HG03439 (cell line): ENCODE measurements around the gene GJB3.
"Not testable (repeated sequence)": the region's sequence is repeated elsewhere in the genome, so short reads cannot be mapped to it uniquely, and the experiment has no call there.

Source experiments
- ATAC-seq: cut with Tn5 transposase; IDR thresholded peaks from one replicate; pipeline ENCODE4 v1.9.1; 2021; ENCODE audit warnings: mild to moderate bottlenecking, moderate library complexity; ENCODE audit not compliant: unreplicated experiment

Gene GJB3

DNA sequence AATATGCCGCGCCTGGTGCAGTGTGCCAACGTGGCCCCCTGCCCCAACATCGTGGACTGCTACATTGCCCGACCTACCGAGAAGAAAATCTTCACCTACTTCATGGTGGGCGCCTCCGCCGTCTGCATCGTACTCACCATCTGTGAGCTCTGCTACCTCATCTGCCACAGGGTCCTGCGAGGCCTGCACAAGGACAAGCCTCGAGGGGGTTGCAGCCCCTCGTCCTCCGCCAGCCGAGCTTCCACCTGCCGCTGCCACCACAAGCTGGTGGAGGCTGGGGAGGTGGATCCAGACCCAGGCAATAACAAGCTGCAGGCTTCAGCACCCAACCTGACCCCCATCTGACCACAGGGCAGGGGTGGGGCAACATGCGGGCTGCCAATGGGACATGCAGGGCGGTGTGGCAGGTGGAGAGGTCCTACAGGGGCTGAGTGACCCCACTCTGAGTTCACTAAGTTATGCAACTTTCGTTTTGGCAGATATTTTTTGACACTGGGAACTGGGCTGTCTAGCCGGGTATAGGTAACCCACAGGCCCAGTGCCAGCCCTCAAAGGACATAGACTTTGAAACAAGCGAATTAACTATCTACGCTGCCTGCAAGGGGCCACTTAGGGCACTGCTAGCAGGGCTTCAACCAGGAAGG is 4.3 kb downstream of the GJB3 start:
- no peak for ATAC-seq

DNA sequence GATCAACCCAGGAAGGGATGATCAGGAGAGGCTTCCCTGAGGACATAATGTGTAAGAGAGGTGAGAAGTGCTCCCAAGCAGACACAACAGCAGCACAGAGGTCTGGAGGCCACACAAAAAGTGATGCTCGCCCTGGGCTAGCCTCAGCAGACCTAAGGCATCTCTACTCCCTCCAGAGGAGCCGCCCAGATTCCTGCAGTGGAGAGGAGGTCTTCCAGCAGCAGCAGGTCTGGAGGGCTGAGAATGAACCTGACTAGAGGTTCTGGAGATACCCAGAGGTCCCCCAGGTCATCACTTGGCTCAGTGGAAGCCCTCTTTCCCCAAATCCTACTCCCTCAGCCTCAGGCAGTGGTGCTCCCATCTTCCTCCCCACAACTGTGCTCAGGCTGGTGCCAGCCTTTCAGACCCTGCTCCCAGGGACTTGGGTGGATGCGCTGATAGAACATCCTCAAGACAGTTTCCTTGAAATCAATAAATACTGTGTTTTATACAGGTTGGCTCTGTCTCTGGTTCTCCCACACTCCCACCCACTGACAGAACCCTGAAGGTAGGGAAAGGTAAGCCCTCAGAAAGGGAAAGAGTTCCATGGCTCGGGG is 5.0 kb downstream of the GJB3 start:
- ATAC-seq = no peak

DNA sequence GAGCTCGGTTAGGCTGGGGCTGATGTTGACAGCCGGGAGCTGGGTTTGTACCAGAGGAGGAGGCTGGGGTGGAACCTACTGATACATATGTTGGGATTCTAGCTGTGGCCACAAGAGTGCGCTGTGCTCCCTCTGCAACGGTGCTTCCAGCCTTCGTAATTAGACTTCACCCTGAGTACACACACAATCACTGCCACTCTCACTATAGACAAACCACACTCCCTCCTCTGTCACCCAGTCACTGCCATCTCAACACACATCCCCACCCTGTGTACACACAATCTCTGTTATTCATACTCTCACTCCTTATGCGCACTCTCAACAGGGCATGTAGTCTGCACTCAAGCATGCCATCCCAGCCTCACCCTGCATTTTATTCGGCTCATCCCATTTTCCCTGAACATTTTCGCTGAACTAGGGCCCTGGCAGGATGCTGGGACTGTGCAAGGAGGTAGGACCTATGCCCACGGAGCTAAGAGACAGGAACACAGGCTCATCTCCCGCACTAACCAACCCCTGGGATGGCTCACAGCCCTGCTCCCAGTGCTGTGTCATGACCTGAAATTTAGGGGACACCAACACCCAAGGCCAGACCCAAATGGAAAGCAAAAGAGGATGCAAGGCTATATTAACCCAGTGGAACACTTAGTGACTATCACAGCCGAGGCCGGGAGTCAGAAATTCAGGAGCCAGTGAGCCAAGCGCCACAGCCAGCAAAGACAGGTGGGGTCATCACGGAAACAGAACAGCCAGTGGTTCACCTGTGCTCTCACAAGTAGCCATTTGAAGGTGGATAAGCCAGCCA is 5.7 kb downstream of the GJB3 start:
- no peak for ATAC-seq

DNA sequence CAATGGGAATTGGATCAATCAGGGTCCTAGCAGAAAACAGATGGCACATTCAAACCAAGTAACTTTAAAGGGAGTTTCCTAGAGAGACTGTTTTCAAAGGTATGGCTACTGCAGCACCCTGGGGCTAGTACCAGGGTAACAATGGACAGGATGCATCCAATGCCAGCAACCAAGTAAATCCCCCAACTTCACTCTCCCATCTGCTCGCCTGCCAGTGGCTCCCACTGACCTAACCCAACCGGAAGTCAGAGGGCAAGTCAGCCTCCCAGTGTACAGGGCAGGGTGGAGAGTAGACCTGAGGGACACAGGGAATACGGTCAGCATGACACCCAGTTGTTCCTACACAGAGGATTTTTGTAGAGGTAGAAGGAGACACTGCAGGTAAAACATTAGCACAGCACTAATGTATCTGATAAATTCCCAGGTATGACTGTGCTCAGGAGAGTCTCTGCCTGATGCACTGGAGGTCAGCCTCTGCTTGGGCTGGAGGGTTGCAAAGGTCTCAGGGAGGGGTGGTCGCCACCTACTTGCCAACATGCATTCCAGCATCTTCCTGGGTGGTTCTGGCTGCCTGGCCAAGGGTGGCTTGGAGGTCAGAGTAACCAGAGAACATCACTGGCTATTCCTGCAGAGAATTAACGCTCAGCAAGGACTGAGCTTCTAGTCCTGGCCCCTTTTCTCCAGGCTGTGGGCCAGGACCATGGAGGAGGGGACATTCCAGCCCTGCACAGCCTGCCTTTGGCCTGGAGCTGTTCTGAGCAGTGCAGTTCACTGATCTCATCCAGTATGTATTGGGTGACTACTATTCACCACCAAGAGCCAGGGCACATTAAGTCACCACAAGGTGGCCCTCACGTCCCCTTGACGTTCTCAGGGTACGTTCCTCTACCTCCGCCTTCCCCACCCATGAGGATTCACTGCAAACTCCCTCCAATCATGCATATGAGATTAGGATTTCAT is 6.7 kb downstream of the GJB3 start:
- no peak for ATAC-seq

DNA sequence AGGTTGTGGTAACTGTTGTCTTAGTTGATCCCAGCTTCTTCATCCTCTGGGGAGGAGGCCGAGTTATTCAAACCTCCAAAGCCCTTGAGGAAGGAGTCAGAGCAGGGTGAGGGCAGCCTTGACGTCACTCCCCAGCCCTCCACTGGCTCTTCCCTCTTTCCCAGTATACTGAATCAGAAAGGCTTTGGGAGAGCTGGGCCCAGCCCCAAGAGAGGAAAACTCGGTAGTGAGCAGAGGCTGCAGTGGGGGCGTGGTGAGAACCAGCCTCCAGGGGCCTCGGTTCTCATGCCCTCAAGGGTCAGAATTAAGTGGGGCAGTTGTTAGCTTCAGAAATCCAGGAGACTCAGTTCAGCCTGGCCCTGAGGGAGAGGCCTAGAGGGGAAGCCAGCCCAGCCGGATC is 10.0 kb downstream of the GJB3 start:
- ATAC-seq = no peak

DNA sequence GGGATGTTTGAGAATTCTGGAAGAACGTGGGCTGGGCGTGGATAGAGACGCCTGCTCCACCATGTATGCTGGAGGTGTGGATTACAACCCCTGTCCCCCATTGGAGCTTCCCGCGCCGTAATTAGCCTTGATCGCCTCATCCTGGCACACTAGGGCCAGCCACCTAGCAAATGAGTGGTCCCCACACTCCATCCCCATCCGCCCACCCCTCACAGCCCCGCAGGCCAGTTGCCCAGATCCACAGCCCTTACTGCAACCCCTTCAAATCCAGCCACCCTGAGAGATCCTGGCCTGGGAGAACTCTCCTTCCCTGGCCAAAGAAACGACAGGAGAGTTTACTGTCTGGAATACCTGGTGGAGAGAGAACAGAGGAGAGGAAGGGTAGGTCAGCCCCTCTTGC is 11.4 kb downstream of the GJB3 start:
- no peak for ATAC-seq

DNA sequence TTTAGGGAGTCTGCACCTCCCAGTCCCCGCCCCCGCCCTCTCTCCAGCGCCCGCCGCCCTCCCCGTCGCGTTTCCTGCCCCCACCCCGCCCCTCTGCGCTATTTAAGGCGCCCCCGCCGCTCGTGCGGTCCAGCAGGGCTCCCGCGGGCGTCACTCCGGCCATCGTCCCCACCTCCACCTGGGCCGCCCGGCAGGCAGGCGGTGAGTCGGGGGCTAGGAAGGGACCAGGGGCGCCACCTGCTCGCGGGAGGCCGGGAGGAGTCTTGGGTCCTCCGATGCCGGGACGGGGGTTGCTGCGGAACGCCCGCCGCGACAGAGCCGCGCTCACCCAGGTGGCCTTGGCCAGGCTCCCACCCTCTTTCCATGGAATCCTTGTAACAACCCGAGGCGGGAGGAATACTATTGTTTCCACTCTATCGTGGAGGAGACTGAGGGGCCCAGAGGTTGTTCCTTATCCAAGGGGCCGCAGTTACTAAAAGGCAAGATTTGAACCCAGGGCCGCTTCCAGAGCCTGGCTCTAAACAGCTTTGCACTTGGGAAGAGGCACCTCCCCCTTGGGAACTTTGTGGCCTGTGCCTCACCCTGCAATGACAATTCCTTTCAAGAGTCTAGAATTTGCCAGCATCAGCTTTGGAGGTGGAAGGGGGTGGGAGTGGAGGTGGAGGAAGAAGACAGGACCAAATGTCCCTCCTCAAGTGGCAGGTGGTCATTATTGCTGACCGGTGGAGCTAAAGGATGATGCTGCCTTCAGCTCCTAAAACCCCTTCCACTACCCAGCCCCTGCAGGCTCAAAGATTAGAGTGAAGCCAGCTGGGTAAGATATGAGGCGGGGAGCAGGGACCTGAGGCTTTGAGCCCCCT is 12.1 kb downstream of the GJB3 start, which contains the start of gene GJA4:
Gene GJA4, plus strand, starts transcription at position 132 of the 860 bp plus-strand sequence. CDS start 1,215 bp downstream, outside the sequence.
- ATAC-seq = no peak

DNA sequence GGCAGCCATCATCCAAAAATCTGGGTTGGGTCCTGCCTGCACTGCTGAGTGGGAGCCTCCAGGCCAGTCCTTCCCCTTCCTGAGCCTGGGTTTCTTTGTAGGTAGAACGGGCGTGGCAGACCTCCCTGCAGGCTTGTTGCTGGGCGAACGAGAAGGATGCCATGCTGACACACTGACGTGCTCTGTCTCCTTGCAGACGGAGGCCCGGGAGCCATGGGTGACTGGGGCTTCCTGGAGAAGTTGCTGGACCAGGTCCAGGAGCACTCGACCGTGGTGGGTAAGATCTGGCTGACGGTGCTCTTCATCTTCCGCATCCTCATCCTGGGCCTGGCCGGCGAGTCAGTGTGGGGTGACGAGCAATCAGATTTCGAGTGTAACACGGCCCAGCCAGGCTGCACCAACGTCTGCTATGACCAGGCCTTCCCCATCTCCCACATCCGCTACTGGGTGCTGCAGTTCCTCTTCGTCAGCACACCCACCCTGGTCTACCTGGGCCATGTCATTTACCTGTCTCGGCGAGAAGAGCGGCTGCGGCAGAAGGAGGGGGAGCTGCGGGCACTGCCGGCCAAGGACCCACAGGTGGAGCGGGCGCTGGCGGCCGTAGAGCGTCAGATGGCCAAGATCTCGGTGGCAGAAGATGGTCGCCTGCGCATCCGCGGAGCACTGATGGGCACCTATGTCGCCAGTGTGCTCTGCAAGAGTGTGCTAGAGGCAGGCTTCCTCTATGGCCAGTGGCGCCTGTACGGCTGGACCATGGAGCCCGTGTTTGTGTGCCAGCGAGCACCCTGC is 13.2 kb downstream of the GJB3 start:
- ATAC-seq = no peak

DNA sequence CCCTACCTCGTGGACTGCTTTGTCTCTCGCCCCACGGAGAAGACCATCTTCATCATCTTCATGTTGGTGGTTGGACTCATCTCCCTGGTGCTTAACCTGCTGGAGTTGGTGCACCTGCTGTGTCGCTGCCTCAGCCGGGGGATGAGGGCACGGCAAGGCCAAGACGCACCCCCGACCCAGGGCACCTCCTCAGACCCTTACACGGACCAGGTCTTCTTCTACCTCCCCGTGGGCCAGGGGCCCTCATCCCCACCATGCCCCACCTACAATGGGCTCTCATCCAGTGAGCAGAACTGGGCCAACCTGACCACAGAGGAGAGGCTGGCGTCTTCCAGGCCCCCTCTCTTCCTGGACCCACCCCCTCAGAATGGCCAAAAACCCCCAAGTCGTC is 13.8 kb downstream of the GJB3 start:
- ATAC-seq = no peak

DNA sequence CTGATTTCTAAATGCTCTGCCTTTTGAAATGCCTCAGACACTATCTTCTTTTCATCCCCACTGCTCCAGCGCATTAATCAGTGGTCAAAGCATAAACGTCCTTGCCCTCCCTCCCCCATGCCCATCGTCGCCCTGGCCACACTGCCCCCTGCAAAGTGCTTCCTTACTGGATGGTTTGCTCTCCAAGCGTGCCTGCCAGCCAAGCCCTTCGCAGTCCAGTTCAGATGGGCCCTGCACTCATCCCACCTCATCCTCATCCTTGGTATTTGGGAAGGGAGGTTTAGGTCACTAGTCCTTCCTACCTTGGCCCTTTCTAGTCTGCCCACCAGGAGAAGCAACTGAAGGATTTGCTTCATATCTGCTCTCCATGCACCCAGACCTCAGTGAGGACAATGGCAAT is 14.9 kb downstream of the GJB3 start:
- ATAC-seq = no peak

DNA sequence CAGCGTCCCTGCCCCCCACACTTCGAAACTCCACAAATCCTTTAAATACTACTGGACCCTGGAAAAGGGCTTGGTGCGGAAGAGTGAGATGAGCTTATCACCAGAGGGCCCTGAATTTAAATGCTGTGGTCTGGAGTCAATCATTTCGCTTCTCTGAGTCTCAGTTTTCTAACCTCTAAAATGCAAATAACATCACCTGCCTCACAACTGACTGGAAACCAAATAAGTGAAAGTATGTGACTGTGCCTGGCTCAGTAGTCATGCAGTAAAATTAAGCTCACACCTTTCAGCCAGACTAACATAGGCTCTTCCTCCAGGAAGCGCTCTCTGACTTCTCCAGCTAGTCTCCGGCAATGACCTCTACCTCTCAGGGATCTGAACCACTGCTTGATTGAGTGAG is 16.0 kb downstream of the GJB3 start:
- ATAC-seq = no peak

DNA sequence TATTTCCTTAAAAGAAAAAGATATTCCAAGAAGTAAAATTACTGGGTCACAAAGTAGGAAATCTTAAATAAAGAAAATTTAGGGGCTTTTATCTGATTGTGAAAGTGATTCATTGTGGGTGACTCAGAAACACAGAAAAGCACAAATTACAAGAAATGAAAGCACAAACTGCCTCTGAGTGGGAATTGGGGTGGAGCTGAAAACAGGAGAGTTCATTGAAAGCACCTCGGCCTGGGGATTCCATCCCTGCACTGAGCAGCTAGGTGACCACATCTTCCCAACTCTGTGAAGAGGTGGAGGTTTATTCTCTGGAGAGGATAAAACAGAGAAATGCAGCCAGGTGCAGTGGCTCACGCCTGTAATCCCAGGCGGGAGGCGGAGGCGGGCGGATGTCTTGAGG is 19.2 kb downstream of the GJB3 start:
- no peak for ATAC-seq

DNA sequence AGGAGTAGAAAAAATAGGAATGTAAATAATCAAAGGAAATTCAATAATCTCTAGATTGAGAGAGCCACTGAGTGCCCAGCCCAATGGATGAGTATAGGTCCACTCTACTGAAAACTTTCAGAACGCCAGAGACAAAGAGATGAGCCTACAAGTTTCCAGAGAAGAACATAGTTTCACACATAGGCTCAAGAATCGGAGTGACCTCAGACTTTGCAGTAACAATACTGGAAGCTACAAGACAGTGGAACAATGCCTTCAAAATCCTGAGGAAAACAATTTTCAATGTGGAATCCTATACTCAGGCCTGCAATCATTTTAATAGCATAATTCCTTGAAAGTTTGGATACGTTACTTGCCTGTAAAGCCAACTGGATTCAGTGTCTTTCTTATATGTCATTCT is 22.8 kb downstream of the GJB3 start:
- no peak for ATAC-seq

DNA sequence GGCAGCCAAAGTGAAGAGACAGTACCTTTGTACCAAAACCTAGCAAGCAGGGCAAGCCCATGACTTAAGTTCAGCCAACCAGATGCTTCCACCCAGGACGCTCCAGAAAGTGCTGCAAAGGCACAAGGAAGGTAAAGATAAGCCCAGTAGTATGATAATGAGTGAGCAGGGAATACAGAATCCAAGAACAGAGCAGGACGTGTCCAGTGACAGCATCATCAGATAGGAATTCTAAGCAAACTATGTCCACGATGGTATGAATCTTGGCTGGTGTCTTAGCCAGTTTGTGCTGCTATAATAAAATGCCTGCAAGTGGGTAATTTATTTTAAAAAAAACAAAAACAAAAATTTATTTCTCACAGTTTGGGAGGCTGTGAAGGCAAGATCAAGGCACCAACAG is 25.4 kb downstream of the GJB3 start:
- no peak for ATAC-seq

DNA sequence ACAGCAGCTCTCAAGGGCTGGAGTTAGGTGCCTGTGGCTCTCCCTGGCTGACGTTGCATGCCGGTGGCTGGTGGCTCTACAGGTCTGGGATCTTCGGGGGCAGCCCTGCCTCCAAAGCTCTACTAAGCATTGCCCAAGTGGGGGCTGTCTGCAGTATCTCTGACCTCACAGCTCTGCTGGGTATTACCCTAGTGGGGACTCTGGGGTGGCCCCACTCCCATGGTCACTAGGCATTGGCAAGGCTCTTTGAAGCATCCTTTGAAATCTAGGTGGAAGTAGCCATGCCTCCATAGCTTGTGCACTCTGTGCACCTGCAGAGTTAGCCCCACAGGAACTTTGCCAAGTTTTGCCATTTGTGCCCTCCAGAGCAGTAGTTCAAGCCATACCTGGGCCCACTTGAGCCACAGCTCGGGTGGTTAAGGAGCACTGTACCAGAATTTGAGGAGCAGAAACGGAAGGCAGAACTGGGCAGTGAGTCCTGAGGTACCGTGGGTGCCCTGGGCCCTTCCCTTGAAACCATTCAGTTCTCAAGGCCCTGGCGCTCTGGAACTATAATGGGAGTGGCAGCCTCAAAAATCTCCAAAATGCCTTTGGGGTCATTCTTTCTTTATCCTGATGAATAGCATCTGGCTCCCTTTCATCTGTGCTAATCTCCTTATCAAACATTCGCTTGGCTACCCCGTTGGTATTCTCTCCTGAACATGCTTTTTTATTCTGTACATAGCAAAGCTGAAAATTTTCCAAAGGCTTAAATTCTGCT is 27.2 kb downstream of the GJB3 start:
- ATAC-seq = no peak

DNA sequence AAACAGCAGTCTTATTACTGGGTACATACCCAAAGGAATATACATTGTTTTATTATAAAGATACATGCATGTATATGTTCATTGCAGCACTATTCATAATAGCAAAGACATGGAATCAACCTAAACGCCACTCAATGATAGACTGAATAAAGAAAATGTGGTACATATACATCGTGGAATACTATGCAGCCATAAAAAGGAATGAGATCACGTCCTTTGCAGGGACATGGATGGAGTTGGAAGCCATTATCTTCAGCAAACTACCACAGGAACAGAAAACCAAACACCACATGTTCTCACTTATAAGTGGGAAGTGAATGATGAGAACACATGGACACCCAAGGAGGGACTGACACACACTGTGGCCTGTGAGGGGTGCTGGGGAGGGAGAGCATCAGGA is 29.8 kb downstream of the GJB3 start:
- ATAC-seq = not testable (repeated sequence)

DNA sequence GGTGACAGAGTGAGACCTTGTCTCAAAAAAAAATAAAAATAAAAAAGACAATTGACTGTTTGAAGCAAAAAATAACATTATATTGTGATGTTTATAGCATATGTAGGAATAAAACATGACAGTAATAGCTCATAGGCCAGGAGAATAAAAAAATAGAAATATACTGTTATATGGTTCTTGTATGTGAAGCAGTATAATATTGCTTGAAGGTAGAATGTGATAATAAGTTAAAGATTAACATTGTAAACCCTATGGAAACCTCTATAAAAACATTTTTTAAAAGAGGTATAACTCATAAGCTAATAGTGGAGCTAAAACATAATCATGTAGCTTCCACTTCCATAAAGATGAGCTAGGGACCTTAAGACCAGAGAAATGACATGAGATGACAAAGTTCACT is 35.3 kb downstream of the GJB3 start:
- ATAC-seq = no peak

DNA sequence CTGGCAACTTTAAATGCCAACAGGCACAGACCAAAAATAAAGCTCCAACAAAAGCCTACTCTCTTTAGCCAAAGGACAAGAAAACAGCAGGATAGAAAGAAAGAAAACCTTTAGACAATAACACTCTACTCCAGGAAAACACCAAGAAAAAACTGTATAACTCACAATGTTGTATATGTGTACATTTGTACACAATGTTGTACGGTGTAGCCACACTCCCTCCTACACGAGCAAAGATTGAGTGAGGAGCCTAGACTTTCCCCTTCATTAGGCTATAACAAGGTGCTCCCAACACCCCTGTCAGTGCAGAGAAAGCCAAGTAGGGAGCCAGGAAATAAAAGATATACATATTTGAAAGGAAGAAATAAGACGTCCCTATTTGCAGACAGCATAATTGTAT is 35.8 kb downstream of the GJB3 start:
- ATAC-seq = no peak

DNA sequence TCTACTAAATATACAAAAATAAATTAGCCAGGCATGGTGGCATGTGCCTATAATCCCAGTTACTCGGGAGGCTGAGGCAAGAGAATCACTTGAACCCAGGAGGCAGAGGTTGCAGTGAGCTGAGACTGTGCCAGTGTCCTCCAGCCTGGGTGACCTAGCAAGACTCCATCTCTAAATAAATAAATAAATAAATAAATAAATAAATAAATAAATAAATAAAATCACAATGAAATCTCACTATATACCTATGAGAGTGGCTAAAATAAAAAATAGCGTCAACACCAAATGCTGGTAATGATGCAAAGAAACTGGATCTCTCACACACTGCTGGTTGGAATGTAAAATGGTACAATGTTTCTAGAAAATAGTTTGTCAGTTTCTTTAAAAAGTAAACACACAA is 37.8 kb downstream of the GJB3 start:
- not testable (repeated sequence) for ATAC-seq
